Measurements from ENCODE around the gene JARID2. TPM values are rescaled to one million over a fixed set of nuclear protein-coding genes. Genes with fewer than 3 reads are reported as not detected.

Gene JARID2
- total RNA-seq, 1 donor from 2014 or later: 38.9 TPM

DNA sequence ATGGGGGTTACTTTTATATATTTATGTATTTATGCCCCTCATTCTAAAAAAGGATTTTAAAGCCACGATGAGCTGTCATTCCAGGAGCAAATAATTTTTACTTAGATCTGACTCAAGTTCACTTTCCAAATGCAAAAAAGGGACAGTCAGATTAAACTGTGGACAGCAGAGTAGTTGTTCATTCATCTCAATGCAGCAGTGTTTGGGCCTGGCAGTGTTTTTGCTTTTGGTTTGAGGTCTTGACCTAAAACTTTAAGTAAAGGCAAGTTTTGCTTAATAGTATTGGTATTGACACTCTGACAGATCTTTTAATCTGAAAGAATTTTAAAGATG lies 13.9 kb downstream of the JARID2 start:
- H3K4me3 ChIP-seq: no peak overlapping the region
- no peak overlapping the region for H3K4me2 ChIP-seq
- H3K27ac ChIP-seq: no peak overlapping the region
- Mint-ChIP-seq H3K36me3 (peaks cover 10% of the 10 kb centered on the region), H3K4me3 (no peak overlapping the region), H3K4me1 (peaks cover 82% of the 10 kb centered on the region), H3K9me3 (no peaks in the 10 kb centered on the region), H3K27me3 (ENCODE audit: insufficient read depth, low read depth) (no peaks in the 10 kb centered on the region), H3K27ac (no peak overlapping the region)
- TF ChIP-seq EZH2 (IDR thresholded peaks at IDR 0.05) (no peak), EZH2phosphoT487 (IDR thresholded peaks at IDR 0.05) (no peak)
- TF ChIP-seq, protein P1, sequence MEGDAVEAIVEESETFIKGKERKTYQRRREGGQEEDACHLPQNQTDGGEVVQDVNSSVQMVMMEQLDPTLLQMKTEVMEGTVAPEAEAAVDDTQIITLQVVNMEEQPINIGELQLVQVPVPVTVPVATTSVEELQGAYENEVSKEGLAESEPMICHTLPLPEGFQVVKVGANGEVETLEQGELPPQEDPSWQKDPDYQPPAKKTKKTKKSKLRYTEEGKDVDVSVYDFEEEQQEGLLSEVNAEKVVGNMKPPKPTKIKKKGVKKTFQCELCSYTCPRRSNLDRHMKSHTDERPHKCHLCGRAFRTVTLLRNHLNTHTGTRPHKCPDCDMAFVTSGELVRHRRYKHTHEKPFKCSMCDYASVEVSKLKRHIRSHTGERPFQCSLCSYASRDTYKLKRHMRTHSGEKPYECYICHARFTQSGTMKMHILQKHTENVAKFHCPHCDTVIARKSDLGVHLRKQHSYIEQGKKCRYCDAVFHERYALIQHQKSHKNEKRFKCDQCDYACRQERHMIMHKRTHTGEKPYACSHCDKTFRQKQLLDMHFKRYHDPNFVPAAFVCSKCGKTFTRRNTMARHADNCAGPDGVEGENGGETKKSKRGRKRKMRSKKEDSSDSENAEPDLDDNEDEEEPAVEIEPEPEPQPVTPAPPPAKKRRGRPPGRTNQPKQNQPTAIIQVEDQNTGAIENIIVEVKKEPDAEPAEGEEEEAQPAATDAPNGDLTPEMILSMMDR (IDR thresholded peaks at IDR 0.05): no peak
- H3F3A ChIP-seq (ENCODE audit: low read depth): peaks cover 35% of the 10 kb centered on the region
- no peaks in the 10 kb centered on the region for H3K27me3 ChIP-seq
- no peak overlapping the region for H2AFZ ChIP-seq (replicated peaks)
- H3K36me3 ChIP-seq: no peaks in the 10 kb centered on the region
- peaks cover 98% of the 10 kb centered on the region for H4K20me1 ChIP-seq (ENCODE audit: low read depth)
- peaks cover 100% of the 10 kb centered on the region for H3K79me2 ChIP-seq (ENCODE audit: low read depth)
- H3K9me3 ChIP-seq (ENCODE audit: low read depth): no peaks in the 10 kb centered on the region
- H3K4me1 ChIP-seq: peaks cover 31% of the 10 kb centered on the region
- no peak for DNase-seq (ENCODE audit: low spot score)
- H3K9ac ChIP-seq: no peak overlapping the region

DNA sequence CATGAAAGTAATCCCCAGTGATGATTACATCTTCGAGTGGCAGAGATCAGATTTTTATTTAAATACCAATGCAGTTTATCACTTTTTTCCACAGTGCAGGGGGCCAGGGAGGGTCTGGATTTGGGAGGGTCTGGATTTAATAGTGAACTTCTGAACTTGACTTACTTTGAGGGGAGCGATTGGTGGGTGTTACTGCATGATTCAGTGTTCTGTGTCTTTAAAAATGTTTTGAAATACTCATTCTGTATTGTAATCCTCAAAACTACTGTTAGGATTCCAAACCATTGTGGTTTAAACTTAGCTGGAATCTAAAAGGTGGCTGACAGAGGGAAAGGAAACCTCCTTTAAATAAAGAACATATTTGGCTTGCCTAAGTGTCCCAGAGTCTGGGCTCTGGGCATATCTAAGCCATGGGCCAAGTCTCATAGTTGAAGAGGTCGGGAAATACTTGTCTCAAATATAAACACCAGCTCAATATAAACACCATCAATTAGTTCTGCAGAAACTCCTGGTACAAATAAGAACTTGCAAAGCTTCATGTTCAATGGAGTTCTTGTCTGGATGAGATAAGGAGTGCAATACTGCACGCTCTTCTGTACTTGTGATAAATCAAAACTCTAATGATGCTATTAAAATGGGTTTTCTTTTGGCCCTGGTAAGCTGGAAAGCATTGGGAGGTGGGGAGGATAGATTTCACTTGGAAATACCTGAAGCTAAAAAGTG lies 14.4 kb downstream of the JARID2 start:
- TF ChIP-seq EZH2 (IDR thresholded peaks at IDR 0.05): no peak
- TF ChIP-seq, protein P1 (IDR thresholded peaks at IDR 0.05): no peak
- TF ChIP-seq EZH2phosphoT487 (IDR thresholded peaks at IDR 0.05): no peak
- H3K9ac ChIP-seq: no peak overlapping the region
- Mint-ChIP-seq H3K27me3 (ENCODE audit: insufficient read depth, low read depth) (no peaks in the 10 kb centered on the region), H3K4me3 (no peak overlapping the region), H3K27ac (no peak overlapping the region), H3K9me3 (no peaks in the 10 kb centered on the region), H3K4me1 (peaks cover 83% of the 10 kb centered on the region), H3K36me3 (peaks cover 10% of the 10 kb centered on the region)
- no peak overlapping the region for H3K4me2 ChIP-seq
- H3K36me3 ChIP-seq: no peaks in the 10 kb centered on the region
- no peak overlapping the region for H2AFZ ChIP-seq (replicated peaks)
- H3F3A ChIP-seq (ENCODE audit: low read depth): peaks cover 38% of the 10 kb centered on the region
- H3K27ac ChIP-seq: no peak overlapping the region
- H3K4me3 ChIP-seq: no peak overlapping the region
- peaks cover 100% of the 10 kb centered on the region for H3K79me2 ChIP-seq (ENCODE audit: low read depth)
- no peaks in the 10 kb centered on the region for H3K27me3 ChIP-seq
- peaks cover 98% of the 10 kb centered on the region for H4K20me1 ChIP-seq (ENCODE audit: low read depth)
- H3K4me1 ChIP-seq: peaks cover 33% of the 10 kb centered on the region
- no peak for DNase-seq (ENCODE audit: low spot score)
- H3K9me3 ChIP-seq (ENCODE audit: low read depth): no peaks in the 10 kb centered on the region

DNA sequence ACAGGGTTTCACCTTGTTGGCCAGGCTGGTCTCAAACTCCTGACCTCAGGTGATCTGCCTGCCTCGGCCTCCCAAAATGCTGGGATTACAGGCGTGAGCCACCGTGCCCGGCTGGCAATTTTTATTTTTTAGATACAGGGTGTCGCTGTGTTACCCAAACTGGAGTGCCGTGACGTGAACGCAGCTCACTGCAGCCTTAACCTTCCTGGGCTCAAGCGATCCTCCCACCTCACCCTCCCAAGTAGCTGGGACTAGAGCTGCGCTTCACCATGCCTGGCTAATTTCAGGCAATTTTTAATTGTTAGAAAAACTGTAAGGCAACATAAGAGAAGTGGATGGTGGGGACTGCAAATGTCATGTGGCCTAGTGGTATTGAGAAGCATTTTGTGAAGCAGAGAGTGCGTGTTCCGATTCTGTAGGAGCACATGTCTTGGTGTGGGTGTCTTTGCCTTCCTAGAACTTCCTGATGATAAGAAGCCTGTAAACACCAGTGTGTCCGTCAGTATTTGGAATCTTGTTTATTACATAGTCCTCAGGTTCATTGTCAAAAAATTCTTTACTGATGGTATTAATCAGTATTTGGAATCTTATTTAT lies 18.0 kb downstream of the JARID2 start:
- no peak overlapping the region for H3K27ac ChIP-seq
- TF ChIP-seq, protein P1 (IDR thresholded peaks at IDR 0.05): no peak
- TF ChIP-seq EZH2phosphoT487 (IDR thresholded peaks at IDR 0.05) (no peak), EZH2 (IDR thresholded peaks at IDR 0.05) (no peak)

More for the DNA sequence above, 18.0 kb downstream of the JARID2 start:
- peak overlapping the region; percentile 89 for H3K27ac Mint-ChIP-seq
- Histone ChIP-seq H3K27me3 (no peaks in the 10 kb centered on the region), H4K20me1 (ENCODE audit: low read depth) (peaks cover 98% of the 10 kb centered on the region), H3K36me3 (no peaks in the 10 kb centered on the region), H3K4me2 (peak overlapping the region; percentile 76), H3K9ac (no peak overlapping the region), H2AFZ (replicated peaks) (no peak overlapping the region), H3K79me2 (ENCODE audit: low read depth) (peaks cover 100% of the 10 kb centered on the region), H3K4me3 (no peak overlapping the region), H3F3A (ENCODE audit: low read depth) (peaks cover 59% of the 10 kb centered on the region), H3K9me3 (ENCODE audit: low read depth) (no peaks in the 10 kb centered on the region), H3K4me1 (peaks cover 54% of the 10 kb centered on the region)
- peak overlapping the region; percentile 19 for H3K4me3 Mint-ChIP-seq
- H3K27me3 Mint-ChIP-seq (ENCODE audit: insufficient read depth, low read depth): no peaks in the 10 kb centered on the region
- H3K9me3 Mint-ChIP-seq: no peaks in the 10 kb centered on the region
- H3K36me3 Mint-ChIP-seq: peaks cover 3% of the 10 kb centered on the region
- H3K4me1 Mint-ChIP-seq: peaks cover 85% of the 10 kb centered on the region
- no peak for DNase-seq (ENCODE audit: low spot score)
